A549 (cell line): Measurements from ENCODE around the gene CRYBG2. TPM values are rescaled to one million over a fixed set of nuclear protein-coding genes. Genes with fewer than 3 reads are reported as not detected.
"Not testable (repeated sequence)": the region's sequence is repeated elsewhere in the genome, so short reads cannot be mapped to it uniquely, and the experiment has no call there.

Experiments used
- ATAC-seq, 2 experiments: fragments of 200-7000 bp in 1 of 2; fragments of >200 bp in 1 of 2; cut with Nextera tagmentation in 1 of 2; cut with Tn5 transposase in 1 of 2; 3 replicates each; pipeline versions ENCODE4 v1.8.0 to v1.9.1; 2018 to 2020; ENCODE audit warnings: mild to moderate bottlenecking in 1 of 2, moderate library complexity in 1 of 2
- CTCF ChIA-PET: fragments of 300-600 bp; sonication (Branson Sonifier 250); formaldehyde crosslinking; extraction: SDS; loops from one replicate; lab custom pipeline; 2021; ENCODE audit warnings: antibody characterized with exemption, inconsistent platforms; lab: Yijun Ruan, JAX
- POLR2A ChIA-PET: fragments of 350-600 bp; formaldehyde crosslinking; extraction: SDS; loops from one replicate; lab custom pipeline; 2021; ENCODE audit warnings: antibody characterized with exemption, inconsistent platforms; lab: Yijun Ruan, JAX
- DNase-seq, 2 experiments: peaks; one replicate each; pipeline versions ENCODE4 v3.0.0 to v3.0.0-alpha.2; 2011 to 2016; ENCODE audit warnings: low read depth in 1 of 2, low spot score in 1 of 2
- FAIRE-seq: peaks from 2 replicates; lab custom pipeline; 2011; peaks lifted over from hg19 to GRCh38; lab: Jason Lieb, UNC
- H3K27ac ChIP-seq, 2 experiments: fragments of >200 bp; sonication (Bioruptor Twin); formaldehyde crosslinking; 3 replicates each; pipeline ENCODE4 v1.5.1; 2016 to 2017
- H3K4me1 ChIP-seq: fragments of >200 bp; sonication (Bioruptor Twin); formaldehyde crosslinking; 3 replicates; pipeline ENCODE4 v1.6.1; 2016
- H3K4me2 ChIP-seq: fragments of >200 bp; sonication (Bioruptor Twin); formaldehyde crosslinking; 3 replicates; pipeline ENCODE4 v1.6.1; 2016
- H3K4me3 ChIP-seq: fragments of >200 bp; sonication (Bioruptor Twin); formaldehyde crosslinking; 3 replicates; pipeline ENCODE4 v1.5.1; 2016
- H3K9me3 ChIP-seq: fragments of >200 bp; sonication (Bioruptor Twin); formaldehyde crosslinking; 3 replicates; pipeline ENCODE4 v1.6.1; 2016
- CBX2 ChIP-seq: fragments of 200-600 bp; sonication (generic); IDR thresholded peaks from 2 replicates; pipeline ENCODE4 v1.6.1; 2016; ENCODE audit warnings: low read depth, mild to moderate bottlenecking, borderline replicate concordance
- CBX8 ChIP-seq: fragments of 200-600 bp; sonication (generic); IDR thresholded peaks from 2 replicates; pipeline ENCODE4 v1.6.1; 2016
- CHD2 ChIP-seq: fragments of 150-350 bp; IDR thresholded peaks from 2 replicates; pipeline ENCODE4 v1.6.1; 2014; ENCODE audit warnings: low read length; ENCODE audit not compliant: partially characterized antibody
- FOSB ChIP-seq: fragments of 250-450 bp; sonication (Bioruptor Pico); IDR thresholded peaks from 2 replicates; pipeline ENCODE4 v1.5.0; 2020; ENCODE audit warnings: mild to moderate bottlenecking, moderate library complexity
- FOXS1 ChIP-seq: fragments of 250-450 bp; sonication (Bioruptor Pico); IDR thresholded peaks from 2 replicates; pipeline ENCODE4 v1.5.0; 2020; ENCODE audit warnings: mild to moderate bottlenecking, moderate library complexity
- GATA3 ChIP-seq: IDR thresholded peaks from 2 replicates; pipeline ENCODE4 v1.6.1; 2012; ENCODE audit warnings: borderline replicate concordance
- HEYL ChIP-seq: fragments of 250-450 bp; sonication (Bioruptor Pico); IDR thresholded peaks from 2 replicates; pipeline ENCODE4 v1.8.0; 2021; ENCODE audit warnings: mild to moderate bottlenecking, moderate library complexity
- JUN ChIP-seq, 2 experiments: fragments of >200 bp; sonication (Bioruptor Twin); formaldehyde crosslinking; IDR thresholded peaks; 2 replicates in 1 of 2; 3 replicates in 1 of 2; pipeline ENCODE4 v1.6.1; 2016 to 2017
- JUNB ChIP-seq: fragments of >200 bp; sonication (Bioruptor Twin); formaldehyde crosslinking; IDR thresholded peaks from 2 replicates; pipeline ENCODE4 v1.6.1; 2016
- MAFK ChIP-seq: fragments of 450-650 bp; IDR thresholded peaks from 2 replicates; pipeline ENCODE4 v1.6.1; 2014; ENCODE audit not compliant: partially characterized antibody
- MAZ ChIP-seq: fragments of 150-350 bp; IDR thresholded peaks from 2 replicates; pipeline ENCODE4 v1.6.1; 2014; ENCODE audit warnings: antibody characterized with exemption, low read depth, low read length, borderline replicate concordance
- NR3C1 ChIP-seq: fragments of >200 bp; sonication (Bioruptor Twin); formaldehyde crosslinking; IDR thresholded peaks from 3 replicates; pipeline ENCODE4 v1.6.1; 2017
- POLR2A ChIP-seq: IDR thresholded peaks from 2 replicates; pipeline ENCODE4 v1.6.1; 2012; ENCODE audit warnings: mild to moderate bottlenecking, low read length
- RAD21 ChIP-seq, 2 experiments: fragments of >200 bp in 1 of 2; sonication (Bioruptor Twin) in 1 of 2; formaldehyde crosslinking in 1 of 2; IDR thresholded peaks in 1 of 2; conservative IDR thresholded peaks in 1 of 2; 2 replicates in 1 of 2; 3 replicates in 1 of 2; pipeline ENCODE4 v1.6.1; 2012 to 2018; ENCODE audit warnings: inconsistent platforms in 1 of 2
- RFX5 ChIP-seq: fragments of 450-650 bp; IDR thresholded peaks from 2 replicates; pipeline ENCODE4 v1.7.1; 2014; ENCODE audit warnings: antibody characterized with exemption, mild to moderate bottlenecking, moderate library complexity
- ZNF302 ChIP-seq: fragments of 250-450 bp; sonication (Bioruptor Pico); IDR thresholded peaks from 2 replicates; pipeline ENCODE4 v1.9.0; 2021; ENCODE audit warnings: inconsistent platforms, mild to moderate bottlenecking, moderate library complexity
- WGBS: methylation state at CpG from one replicate; pipeline ENCODE4 v1.1.6; 2017; ENCODE audit errors: missing lambda C conversion rate; 5-methylcytosine and 5-hydroxymethylcytosine counted together
- polyA plus RNA-seq, 4 experiments: library from polyadenylated mRNA; depleted of rRNA in 3 of 4; stranded (reverse); fragments of >200 nt; fragmentation: RNase III in 1 of 4; extraction: RNeasy Plus Mini Kit Qiagen cat#74134 plus additional on column Dnase treatment in 1 of 4; gene quantifications; 2 replicates in 3 of 4; 3 replicates in 1 of 4; pipeline ENCODE4 v1.2.3, GENCODE V29; 2011 to 2017
- TF ChIP-seq, protein P1 (sequence below): fragments of 250-450 bp; sonication (Bioruptor Pico); IDR thresholded peaks from 2 replicates; pipeline ENCODE4 v1.5.0; 2021; ENCODE audit warnings: mild to moderate bottlenecking, moderate library complexity, borderline replicate concordance
- TF ChIP-seq, protein P2 (sequence below): fragments of >200 bp; sonication (Bioruptor Twin); formaldehyde crosslinking; IDR thresholded peaks from 3 replicates; pipeline ENCODE4 v1.6.1; 2016
- TF ChIP-seq, protein P3 (sequence below): fragments of >200 bp; sonication (Bioruptor Twin); formaldehyde crosslinking; IDR thresholded peaks from 2 replicates; pipeline ENCODE4 v1.6.1; 2016
- TF ChIP-seq, protein P4 (sequence below): fragments of 150-350 bp; IDR thresholded peaks from 2 replicates; pipeline ENCODE4 v1.6.1; 2014; ENCODE audit warnings: low read depth, mild to moderate bottlenecking, low read length
- TF ChIP-seq, protein P5 (sequence below): fragments of 200-600 bp; sonication (generic); IDR thresholded peaks from 2 replicates; pipeline ENCODE4 v1.6.1; 2016; ENCODE audit warnings: antibody characterized with exemption, mild to moderate bottlenecking, moderate library complexity
- TF ChIP-seq, protein P6 (sequence below): fragments of >200 bp; sonication (Bioruptor Twin); formaldehyde crosslinking; IDR thresholded peaks from 3 replicates; pipeline ENCODE4 v1.5.1; 2016

The CRYBG2 gene
- polyA plus RNA-seq, 2 of the 4 experiments (the other 2 are of a cell fraction), result 0.67 to 2.7 TPM

DNA sequence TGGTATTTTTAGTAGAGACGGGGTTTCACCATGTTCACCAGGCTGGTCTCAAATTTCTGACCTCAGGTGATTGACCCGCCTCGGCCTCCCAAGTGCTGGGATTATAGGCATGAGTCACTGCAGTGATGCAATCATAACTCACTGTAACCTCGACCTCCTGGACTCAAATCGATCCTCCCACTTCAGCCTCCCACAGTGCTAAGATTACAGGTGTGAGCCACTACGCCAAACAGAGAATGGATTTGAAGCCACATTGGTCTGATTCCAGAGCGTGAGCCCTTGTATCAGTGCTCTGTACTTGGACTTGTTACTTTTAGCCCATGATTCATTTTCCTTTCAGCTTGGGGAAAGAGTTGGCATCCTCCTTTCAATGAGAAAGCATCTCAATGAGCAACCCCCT, 33.5 kb upstream of the CRYBG2 start (continued):
- TF ChIP-seq RAD21 (conservative IDR thresholded peaks at IDR 0.05 in 1 of 2, IDR thresholded peaks at IDR 0.05 in 1 of 2), result no peak
- TF ChIP-seq, protein P1, sequence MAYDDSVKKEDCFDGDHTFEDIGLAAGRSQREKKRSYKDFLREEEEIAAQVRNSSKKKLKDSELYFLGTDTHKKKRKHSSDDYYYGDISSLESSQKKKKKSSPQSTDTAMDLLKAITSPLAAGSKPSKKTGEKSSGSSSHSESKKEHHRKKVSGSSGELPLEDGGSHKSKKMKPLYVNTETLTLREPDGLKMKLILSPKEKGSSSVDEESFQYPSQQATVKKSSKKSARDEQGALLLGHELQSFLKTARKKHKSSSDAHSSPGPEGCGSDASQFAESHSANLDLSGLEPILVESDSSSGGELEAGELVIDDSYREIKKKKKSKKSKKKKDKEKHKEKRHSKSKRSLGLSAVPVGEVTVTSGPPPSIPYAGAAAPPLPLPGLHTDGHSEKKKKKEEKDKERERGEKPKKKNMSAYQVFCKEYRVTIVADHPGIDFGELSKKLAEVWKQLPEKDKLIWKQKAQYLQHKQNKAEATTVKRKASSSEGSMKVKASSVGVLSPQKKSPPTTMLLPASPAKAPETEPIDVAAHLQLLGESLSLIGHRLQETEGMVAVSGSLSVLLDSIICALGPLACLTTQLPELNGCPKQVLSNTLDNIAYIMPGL (CRISPR knock-in tag), result no peak
- TF ChIP-seq CHD2, result no peak
- TF ChIP-seq HEYL (CRISPR knock-in tag), result no peak
- TF ChIP-seq FOSB (CRISPR knock-in tag), result no peak
- TF ChIP-seq, protein P2, sequence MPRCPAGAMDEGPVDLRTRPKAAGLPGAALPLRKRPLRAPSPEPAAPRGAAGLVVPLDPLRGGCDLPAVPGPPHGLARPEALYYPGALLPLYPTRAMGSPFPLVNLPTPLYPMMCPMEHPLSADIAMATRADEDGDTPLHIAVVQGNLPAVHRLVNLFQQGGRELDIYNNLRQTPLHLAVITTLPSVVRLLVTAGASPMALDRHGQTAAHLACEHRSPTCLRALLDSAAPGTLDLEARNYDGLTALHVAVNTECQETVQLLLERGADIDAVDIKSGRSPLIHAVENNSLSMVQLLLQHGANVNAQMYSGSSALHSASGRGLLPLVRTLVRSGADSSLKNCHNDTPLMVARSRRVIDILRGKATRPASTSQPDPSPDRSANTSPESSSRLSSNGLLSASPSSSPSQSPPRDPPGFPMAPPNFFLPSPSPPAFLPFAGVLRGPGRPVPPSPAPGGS, result no peak
- TF ChIP-seq, protein P3, sequence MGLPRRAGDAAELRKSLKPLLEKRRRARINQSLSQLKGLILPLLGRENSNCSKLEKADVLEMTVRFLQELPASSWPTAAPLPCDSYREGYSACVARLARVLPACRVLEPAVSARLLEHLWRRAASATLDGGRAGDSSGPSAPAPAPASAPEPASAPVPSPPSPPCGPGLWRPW, result peak; percentile 15; the same call in 1 of the 2 replicates
- TF ChIP-seq FOXS1 (CRISPR knock-in tag), result no peak
- TF ChIP-seq, protein P4, sequence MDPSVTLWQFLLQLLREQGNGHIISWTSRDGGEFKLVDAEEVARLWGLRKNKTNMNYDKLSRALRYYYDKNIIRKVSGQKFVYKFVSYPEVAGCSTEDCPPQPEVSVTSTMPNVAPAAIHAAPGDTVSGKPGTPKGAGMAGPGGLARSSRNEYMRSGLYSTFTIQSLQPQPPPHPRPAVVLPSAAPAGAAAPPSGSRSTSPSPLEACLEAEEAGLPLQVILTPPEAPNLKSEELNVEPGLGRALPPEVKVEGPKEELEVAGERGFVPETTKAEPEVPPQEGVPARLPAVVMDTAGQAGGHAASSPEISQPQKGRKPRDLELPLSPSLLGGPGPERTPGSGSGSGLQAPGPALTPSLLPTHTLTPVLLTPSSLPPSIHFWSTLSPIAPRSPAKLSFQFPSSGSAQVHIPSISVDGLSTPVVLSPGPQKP, result no peak
- TF ChIP-seq GATA3, result peak; percentile 63; the same call in 1 of the 2 replicates
- TF ChIP-seq MAZ, result no peak
- no peak for TF ChIP-seq POLR2A
- no peak for TF ChIP-seq RFX5
- TF ChIP-seq, protein P5, sequence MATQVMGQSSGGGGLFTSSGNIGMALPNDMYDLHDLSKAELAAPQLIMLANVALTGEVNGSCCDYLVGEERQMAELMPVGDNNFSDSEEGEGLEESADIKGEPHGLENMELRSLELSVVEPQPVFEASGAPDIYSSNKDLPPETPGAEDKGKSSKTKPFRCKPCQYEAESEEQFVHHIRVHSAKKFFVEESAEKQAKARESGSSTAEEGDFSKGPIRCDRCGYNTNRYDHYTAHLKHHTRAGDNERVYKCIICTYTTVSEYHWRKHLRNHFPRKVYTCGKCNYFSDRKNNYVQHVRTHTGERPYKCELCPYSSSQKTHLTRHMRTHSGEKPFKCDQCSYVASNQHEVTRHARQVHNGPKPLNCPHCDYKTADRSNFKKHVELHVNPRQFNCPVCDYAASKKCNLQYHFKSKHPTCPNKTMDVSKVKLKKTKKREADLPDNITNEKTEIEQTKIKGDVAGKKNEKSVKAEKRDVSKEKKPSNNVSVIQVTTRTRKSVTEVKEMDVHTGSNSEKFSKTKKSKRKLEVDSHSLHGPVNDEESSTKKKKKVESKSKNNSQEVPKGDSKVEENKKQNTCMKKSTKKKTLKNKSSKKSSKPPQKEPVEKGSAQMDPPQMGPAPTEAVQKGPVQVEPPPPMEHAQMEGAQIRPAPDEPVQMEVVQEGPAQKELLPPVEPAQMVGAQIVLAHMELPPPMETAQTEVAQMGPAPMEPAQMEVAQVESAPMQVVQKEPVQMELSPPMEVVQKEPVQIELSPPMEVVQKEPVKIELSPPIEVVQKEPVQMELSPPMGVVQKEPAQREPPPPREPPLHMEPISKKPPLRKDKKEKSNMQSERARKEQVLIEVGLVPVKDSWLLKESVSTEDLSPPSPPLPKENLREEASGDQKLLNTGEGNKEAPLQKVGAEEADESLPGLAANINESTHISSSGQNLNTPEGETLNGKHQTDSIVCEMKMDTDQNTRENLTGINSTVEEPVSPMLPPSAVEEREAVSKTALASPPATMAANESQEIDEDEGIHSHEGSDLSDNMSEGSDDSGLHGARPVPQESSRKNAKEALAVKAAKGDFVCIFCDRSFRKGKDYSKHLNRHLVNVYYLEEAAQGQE, result no peak
- no peak for TF ChIP-seq CBX8
- no peak for TF ChIP-seq NR3C1
- 0 out of 5 replicates have a peak, but pooled peaks of 1 of the 2 experiments have one; percentile 33 for TF ChIP-seq JUN (IDR thresholded peaks at IDR 0.05)
- TF ChIP-seq ZNF302 (CRISPR knock-in tag), result no peak
- no peak for TF ChIP-seq MAFK
- TF ChIP-seq, protein P6, sequence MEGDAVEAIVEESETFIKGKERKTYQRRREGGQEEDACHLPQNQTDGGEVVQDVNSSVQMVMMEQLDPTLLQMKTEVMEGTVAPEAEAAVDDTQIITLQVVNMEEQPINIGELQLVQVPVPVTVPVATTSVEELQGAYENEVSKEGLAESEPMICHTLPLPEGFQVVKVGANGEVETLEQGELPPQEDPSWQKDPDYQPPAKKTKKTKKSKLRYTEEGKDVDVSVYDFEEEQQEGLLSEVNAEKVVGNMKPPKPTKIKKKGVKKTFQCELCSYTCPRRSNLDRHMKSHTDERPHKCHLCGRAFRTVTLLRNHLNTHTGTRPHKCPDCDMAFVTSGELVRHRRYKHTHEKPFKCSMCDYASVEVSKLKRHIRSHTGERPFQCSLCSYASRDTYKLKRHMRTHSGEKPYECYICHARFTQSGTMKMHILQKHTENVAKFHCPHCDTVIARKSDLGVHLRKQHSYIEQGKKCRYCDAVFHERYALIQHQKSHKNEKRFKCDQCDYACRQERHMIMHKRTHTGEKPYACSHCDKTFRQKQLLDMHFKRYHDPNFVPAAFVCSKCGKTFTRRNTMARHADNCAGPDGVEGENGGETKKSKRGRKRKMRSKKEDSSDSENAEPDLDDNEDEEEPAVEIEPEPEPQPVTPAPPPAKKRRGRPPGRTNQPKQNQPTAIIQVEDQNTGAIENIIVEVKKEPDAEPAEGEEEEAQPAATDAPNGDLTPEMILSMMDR, result no peak
- TF ChIP-seq CBX2, result no peak
- peak; percentile 53; the same call in 1 of the 2 replicates for TF ChIP-seq JUNB
- TF ChIP-seq, all 56 proteins: peak for 6

DNA sequence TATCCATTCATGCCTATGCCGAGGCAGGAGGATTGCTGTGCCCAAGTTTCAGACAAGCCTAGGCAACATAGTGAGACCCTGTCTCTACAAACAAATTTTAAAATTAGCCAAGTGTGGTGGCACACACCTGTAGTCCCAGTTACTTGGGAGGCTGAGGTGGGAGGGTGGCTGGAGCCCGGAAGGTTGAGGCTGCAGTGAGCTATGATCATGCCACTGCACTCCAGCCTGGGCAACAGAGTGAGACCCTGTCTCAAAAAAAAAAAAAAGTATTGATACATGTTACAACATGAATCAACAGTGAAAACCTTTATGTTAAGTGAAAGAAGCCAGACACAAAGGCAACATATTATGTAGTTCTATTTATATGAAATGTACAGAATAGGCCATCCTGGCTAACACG, 31.1 kb upstream of the CRYBG2 start:
- FAIRE-seq, POLR2A ChIA-PET, H3K4me2 ChIP-seq, H3K4me3 ChIP-seq, ATAC-seq, DNase-seq, H3K27ac ChIP-seq, H3K9me3 ChIP-seq: not testable (repeated sequence)
- WGBS, result 79% methylated on average over 3 of the region's 3 CpGs
- CTCF ChIA-PET, result interaction anchor here (0.6 to 0.7 kb wide), 2 partner anchors 21 to 31 kb away, joined by 3 to 4 read pairs; no protein-coding TSS in a partner anchor
- peaks cover 13% of the 10 kb centered on the region for H3K4me1 ChIP-seq
